ENCODE measurements around the gene TBX3. TPM values are rescaled to one million over a fixed set of nuclear protein-coding genes. Genes with fewer than 3 reads are reported as not detected.

The TBX3 gene
- total and polyA plus RNA-seq, 2 donors (not counting 3 experiments of a cell fraction or from before 2014, with no cell fraction given), result 0.52 to 2.0 TPM

DNA sequence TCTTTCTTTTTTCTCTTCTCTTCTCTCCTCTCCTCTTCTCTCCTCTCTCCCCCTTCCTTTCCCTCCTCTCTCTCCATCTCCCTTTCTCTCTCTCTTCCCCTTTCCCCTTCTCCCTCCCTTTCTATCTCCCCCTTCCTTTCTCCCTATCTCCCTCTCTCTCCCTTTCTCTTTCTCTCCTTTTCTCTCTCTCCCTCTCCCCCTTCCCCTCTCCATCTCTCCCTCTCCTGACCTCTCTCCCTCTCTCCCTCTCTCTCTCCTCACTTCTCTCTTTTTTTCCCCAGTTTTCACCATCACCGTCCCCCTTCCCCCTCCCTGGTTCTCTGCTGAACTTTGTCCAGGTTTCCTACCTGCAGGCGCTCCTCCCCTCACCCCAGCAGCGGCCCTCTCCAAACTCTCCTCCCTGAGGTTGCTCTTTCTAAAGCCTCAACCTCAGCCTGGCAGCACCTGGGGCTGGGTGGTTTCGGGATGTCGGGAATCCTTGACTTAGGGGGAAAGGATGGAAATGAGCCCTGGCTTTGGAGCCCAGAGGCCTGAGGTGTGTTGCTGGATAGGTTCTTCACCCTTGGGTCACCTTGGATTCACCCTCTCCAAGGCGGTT lies 14.7 kb upstream of the TBX3 start:
- no peak for FAIRE-seq
- H2AFZ ChIP-seq (ENCODE audit: low read depth, low read length), result no peak overlapping the region
- no peaks in the 10 kb centered on the region for H3K79me2 ChIP-seq (ENCODE audit: control insufficient read depth, insufficient read depth, low read length)
- H3K36me3 ChIP-seq (ENCODE audit: control insufficient read depth in 2 of 2, extremely low read depth in 1 of 2, insufficient read depth in 2 of 2, low read length in 2 of 2), result no peaks in the 10 kb centered on the region
- H4K20me1 ChIP-seq (replicated peaks; ENCODE audit: control insufficient read depth, extremely low read depth, insufficient read depth, low read length), result no peaks in the 10 kb centered on the region
- BruUV-seq (replicated peaks), result no TSS peak
- intact Hi-C loops (cut with micrococcal nuclease), result no loop called here
- TF ChIP-seq FOS (IDR thresholded peaks at IDR 0.05; ENCODE audit: borderline replicate concordance, insufficient read depth, low read length) (no peak), GATA2 (IDR thresholded peaks at IDR 0.05; ENCODE audit: insufficient read depth, insufficient read length, low read depth, low read length) (no peak), EZH2 (IDR thresholded peaks at IDR 0.05; ENCODE audit: borderline replicate concordance, low read depth, low read length, severe bottlenecking) (no peak), JUN (IDR thresholded peaks at IDR 0.05; ENCODE audit: borderline replicate concordance, insufficient read depth, insufficient read length, low read depth) (no peak), POLR2AphosphoS5 (IDR thresholded peaks at IDR 0.05; ENCODE audit: insufficient read depth, low read depth, low read length) (no peak), MYC (IDR thresholded peaks at IDR 0.05; ENCODE audit: low read depth, low read length) (no peak), POLR2A (IDR thresholded peaks at IDR 0.05; ENCODE audit: low read depth, low read length) (no peak)
- TF ChIP-seq, protein P1, sequence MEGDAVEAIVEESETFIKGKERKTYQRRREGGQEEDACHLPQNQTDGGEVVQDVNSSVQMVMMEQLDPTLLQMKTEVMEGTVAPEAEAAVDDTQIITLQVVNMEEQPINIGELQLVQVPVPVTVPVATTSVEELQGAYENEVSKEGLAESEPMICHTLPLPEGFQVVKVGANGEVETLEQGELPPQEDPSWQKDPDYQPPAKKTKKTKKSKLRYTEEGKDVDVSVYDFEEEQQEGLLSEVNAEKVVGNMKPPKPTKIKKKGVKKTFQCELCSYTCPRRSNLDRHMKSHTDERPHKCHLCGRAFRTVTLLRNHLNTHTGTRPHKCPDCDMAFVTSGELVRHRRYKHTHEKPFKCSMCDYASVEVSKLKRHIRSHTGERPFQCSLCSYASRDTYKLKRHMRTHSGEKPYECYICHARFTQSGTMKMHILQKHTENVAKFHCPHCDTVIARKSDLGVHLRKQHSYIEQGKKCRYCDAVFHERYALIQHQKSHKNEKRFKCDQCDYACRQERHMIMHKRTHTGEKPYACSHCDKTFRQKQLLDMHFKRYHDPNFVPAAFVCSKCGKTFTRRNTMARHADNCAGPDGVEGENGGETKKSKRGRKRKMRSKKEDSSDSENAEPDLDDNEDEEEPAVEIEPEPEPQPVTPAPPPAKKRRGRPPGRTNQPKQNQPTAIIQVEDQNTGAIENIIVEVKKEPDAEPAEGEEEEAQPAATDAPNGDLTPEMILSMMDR (IDR thresholded peaks at IDR 0.05; ENCODE audit: extremely low read depth in 1 of 2, insufficient read depth in 1 of 2, low read depth in 1 of 2, low read length in 2 of 2), result no peak
- TF ChIP-seq, protein P2, sequence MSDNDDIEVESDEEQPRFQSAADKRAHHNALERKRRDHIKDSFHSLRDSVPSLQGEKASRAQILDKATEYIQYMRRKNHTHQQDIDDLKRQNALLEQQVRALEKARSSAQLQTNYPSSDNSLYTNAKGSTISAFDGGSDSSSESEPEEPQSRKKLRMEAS (IDR thresholded peaks at IDR 0.05; ENCODE audit: insufficient read depth, insufficient read length), result no peak
- ChIA-PET POLR2A (no interaction called here), CTCF (no interaction called here)
- dilution Hi-C loops (cut with MboI; ENCODE audit: extremely low pct_ligation_motif_present, low sequenced_read_pairs), result no loop called here
- no peak for DNase-seq (ENCODE audit: low read depth, low spot score)
- H3K9me1 ChIP-seq (replicated peaks; ENCODE audit: control insufficient read depth, extremely low read depth, insufficient read depth, low read length), result no peaks in the 10 kb centered on the region
- no peak overlapping the region for H3K4me2 ChIP-seq (ENCODE audit: insufficient read depth, low read length)
- H3K9ac ChIP-seq (replicated peaks; ENCODE audit: extremely low read depth, insufficient read depth, low read length), result no peak overlapping the region
- H3K27ac ChIP-seq (ENCODE audit: insufficient read depth, low read depth, low read length), result no peak overlapping the region
- no peaks in the 10 kb centered on the region for H3K4me1 ChIP-seq (ENCODE audit: control insufficient read depth, extremely low read depth, insufficient read depth, low read length)
- no peak overlapping the region for H3K4me3 ChIP-seq (replicated peaks in 1 of 3; ENCODE audit: insufficient read depth in 1 of 3, low read depth in 1 of 3, low read length in 3 of 3)
- no peaks in the 10 kb centered on the region for H3K9me3 ChIP-seq (replicated peaks; ENCODE audit: control insufficient read depth, insufficient read depth, low read length)
- peaks cover 62 to 74% of the 10 kb centered on the region in 2 experiments for H3K27me3 ChIP-seq (ENCODE audit: control insufficient read depth in 2 of 2, insufficient read depth in 2 of 2, low read length in 2 of 2)

Measured in endothelial cell of umbilical vein (primary cell).